Tibial nerve (tissue), 4 donors: Measurements from ENCODE around the gene POU6F1. TPM values are rescaled to one million over a fixed set of nuclear protein-coding genes. Genes with fewer than 3 reads are reported as not detected.

Experiments used
- DNase-seq, 2 donors: peaks; one replicate each; pipeline ENCODE4 v3.0.0-alpha.2; 2019; ENCODE audit warnings: low spot score in 2 of 2
- H3K27ac ChIP-seq, 4 donors: fragments of 200-600 bp; sonication (generic) in 3 of 4; one replicate each; pipeline ENCODE4 v1.5.1; 2017 to 2019; ENCODE audit warnings: mild to moderate bottlenecking in 1 of 4
- H3K27me3 ChIP-seq, 2 donors: fragments of 200-600 bp; sonication (generic) in 1 of 2; one replicate each; pipeline versions ENCODE4 v1.5.1 to v1.6.0; 2017 to 2019
- H3K36me3 ChIP-seq, 3 donors: fragments of 200-600 bp; sonication (generic); one replicate each; pipeline ENCODE4 v1.5.1; 2018 to 2019
- H3K4me1 ChIP-seq, 4 donors: fragments of 200-600 bp; sonication (generic) in 3 of 4; one replicate each; pipeline ENCODE4 v1.5.1; 2017 to 2019
- H3K4me3 ChIP-seq, 4 donors: fragments of 200-600 bp; sonication (generic) in 3 of 4; one replicate each; pipeline ENCODE4 v1.5.1; 2017 to 2019; ENCODE audit warnings: mild to moderate bottlenecking in 1 of 4, moderate library complexity in 1 of 4
- H3K9me3 ChIP-seq, 4 donors: fragments of 200-600 bp; sonication (generic) in 3 of 4; one replicate each; pipeline ENCODE4 v1.5.1; 2017 to 2019
- CTCF ChIP-seq, 5 experiments: fragments of 200-600 bp in 3 of 5; fragments of 450-650 bp in 2 of 5; sonication (generic) in 3 of 5; IDR thresholded peaks; one replicate each; pipeline ENCODE4 v1.5.1; 2016 to 2019; ENCODE audit warnings: antibody characterized with exemption in 5 of 5, mild to moderate bottlenecking in 3 of 5, moderate library complexity in 2 of 5
- EP300 ChIP-seq, 2 donors: sonication (generic); formaldehyde crosslinking; IDR thresholded peaks; one replicate each; pipeline ENCODE4 v1.6.1; 2017; ENCODE audit warnings: antibody characterized with exemption in 2 of 2, mild to moderate bottlenecking in 1 of 2
- POLR2A ChIP-seq, 2 donors: fragments of 450-650 bp; IDR thresholded peaks; one replicate each; pipeline ENCODE4 v1.6.1; 2017; ENCODE audit warnings: antibody characterized with exemption in 2 of 2, mild to moderate bottlenecking in 2 of 2, moderate library complexity in 2 of 2
- WGBS, 2 donors: methylation state at CpG; one replicate each; pipeline ENCODE4 v1.1.5; 2018; 5-methylcytosine and 5-hydroxymethylcytosine counted together
- small RNA-seq: library from RNA; depleted of rRNA; stranded (forward); fragments of <200 nt; gene quantifications from one replicate; pipeline ENCODE3, GENCODE V24; 2016
- total RNA-seq, 4 donors: library from RNA; depleted of rRNA; stranded (reverse); fragments of >200 nt; gene quantifications; one replicate each; pipeline ENCODE4 v1.1.0, GENCODE V29; 2016

POU6F1 gene
- total RNA-seq, 4 donors from 2014 or later = 14.4 to 27.5 (median 21.9) TPM

GRCh38 chr12:51139292-51139844 is 78.5 kb downstream of the POU6F1 start:
- Histone ChIP-seq H3K27ac (no peak overlapping the region), H3K4me3 (no peak overlapping the region), H3K9me3 (no peaks in the 10 kb centered on the region), H3K36me3 (peaks cover 0 to 21% (median 6%) of the 10 kb centered on the region in 3 donors), H3K27me3 (no peaks in the 10 kb centered on the region), H3K4me1 (peaks cover 0 to 6% (median 0%) of the 10 kb centered on the region in 4 donors)
- no peak for DNase-seq
- TF ChIP-seq CTCF (IDR thresholded peaks at IDR 0.05) = no peak
- no peak for TF ChIP-seq EP300 (IDR thresholded peaks at IDR 0.05)
- no peak for TF ChIP-seq POLR2A (IDR thresholded peaks at IDR 0.05)
- WGBS, 2 donors = 96 to 98% methylated on average over 3 of the region's 3 CpGs

Small RNAs within 50 kb of the gene (small RNA-seq; reads per million reads assigned to genes)
- not detected for gene RF00019
- not detected for gene RNU6-199P

Other genes with a start within 250 kb of the POU6F1 start
- 10 to 100 TPM; 44.0 to 81.9 (median 51.2) TPM for gene SLC11A2, start 191.7 kb downstream of the POU6F1 start, total RNA-seq
- gene LETMD1, start 169.7 kb downstream of the POU6F1 start, total RNA-seq = 10 to 100 TPM; 52.3 to 72.4 (median 66.7) TPM
- 10 to 100 TPM; 22.6 to 36.2 (median 31.1) TPM for gene CSRNP2, start 134.5 kb downstream of the POU6F1 start, total RNA-seq
- 10 to 100 TPM; 13.5 to 21.6 (median 19.5) TPM for gene TFCP2, start 44.9 kb downstream of the POU6F1 start, total RNA-seq
- 100 to 1,000 TPM; 197 to 255 (median 238) TPM for gene DAZAP2, start 20.8 kb upstream of the POU6F1 start, total RNA-seq
- gene SMAGP, start 52.4 kb upstream of the POU6F1 start, total RNA-seq = 10 to 100 TPM in 1 of 4 donors, 1 to 10 TPM in 3; 2.0 to 10.2 (median 4.4) TPM
- 10 to 100 TPM in 1 of 4 donors, 1 to 10 TPM in 3; 2.8 to 11.1 (median 4.3) TPM for gene BIN2, start 106.1 kb upstream of the POU6F1 start, total RNA-seq
- gene CELA1, start 128.6 kb upstream of the POU6F1 start, total RNA-seq = not detected
- gene GALNT6, start 173.3 kb upstream of the POU6F1 start, total RNA-seq = 1 to 10 TPM; 1.0 to 6.3 (median 4.3) TPM
- 1 to 10 TPM in 3 of 4 donors, under 1 TPM in 1; 0.59 to 5.7 (median 1.5) TPM for gene SLC4A8, start 206.8 kb upstream of the POU6F1 start, total RNA-seq